ENCODE results near the gene GABBR1.

The GABBR1 gene

GRCh38 chr6:29653452-29654038, 20.6 kb upstream of the GABBR1 start:
- peak; percentile 68 for DNase-seq (ENCODE audit: low spot score)

GRCh38 chr6:29652198-29652584, 19.2 kb upstream of the GABBR1 start:
- no peak for DNase-seq (ENCODE audit: low spot score)

GRCh38 chr6:29651413-29652197, 18.6 kb upstream of the GABBR1 start:
- no peak for DNase-seq (ENCODE audit: low spot score)

- DNase-seq (ENCODE audit: low spot score): peak; percentile 96
Measured at GRCh38 chr6:29649701-29650673, 17.0 kb upstream of the GABBR1 start.

GRCh38 chr6:29647927-29648642, 15.1 kb upstream of the GABBR1 start:
- peak; percentile 39 for DNase-seq (ENCODE audit: low spot score)

- DNase-seq (ENCODE audit: low spot score): no peak
Measured at GRCh38 chr6:29641430-29642148, 8.6 kb upstream of the GABBR1 start.

- DNase-seq (ENCODE audit: low spot score): no peak
Measured at GRCh38 chr6:29637247-29637646, 4.3 kb upstream of the GABBR1 start.

- no peak for DNase-seq (ENCODE audit: low spot score)
Measured at GRCh38 chr6:29633534-29633905, 537 bp upstream of the GABBR1 start.

GRCh38 chr6:29631860-29632731, 887 bp downstream of the GABBR1 start:
- peak; percentile 63 for DNase-seq (ENCODE audit: low spot score)

GRCh38 chr6:29631209-29631810, 1.7 kb downstream of the GABBR1 start:
- no peak for DNase-seq (ENCODE audit: low spot score)

GRCh38 chr6:29630315-29630714, 2.7 kb downstream of the GABBR1 start:
- DNase-seq (ENCODE audit: low spot score): no peak

- no peak for DNase-seq (ENCODE audit: low spot score)
Measured at GRCh38 chr6:29629571-29629970, 3.4 kb downstream of the GABBR1 start.

GRCh38 chr6:29628419-29629281, 4.3 kb downstream of the GABBR1 start:
- DNase-seq (ENCODE audit: low spot score): peak; percentile 70

- DNase-seq (ENCODE audit: low spot score): peak; percentile 86
Measured at GRCh38 chr6:29627755-29628418, 5.1 kb downstream of the GABBR1 start.

GRCh38 chr6:29626948-29627754, 5.8 kb downstream of the GABBR1 start:
- DNase-seq (ENCODE audit: low spot score): no peak

- DNase-seq (ENCODE audit: low spot score): no peak
Measured at GRCh38 chr6:29625337-29625930, 7.5 kb downstream of the GABBR1 start.

GRCh38 chr6:29624520-29624961, 8.4 kb downstream of the GABBR1 start:
- no peak for DNase-seq (ENCODE audit: low spot score)

Data from iPS-NIHi11 (cell line).